ENCODE measurements around the gene ASB6. TPM values are rescaled to one million over a fixed set of nuclear protein-coding genes. Genes with fewer than 3 reads are reported as not detected.

ASB6 gene, protein sequence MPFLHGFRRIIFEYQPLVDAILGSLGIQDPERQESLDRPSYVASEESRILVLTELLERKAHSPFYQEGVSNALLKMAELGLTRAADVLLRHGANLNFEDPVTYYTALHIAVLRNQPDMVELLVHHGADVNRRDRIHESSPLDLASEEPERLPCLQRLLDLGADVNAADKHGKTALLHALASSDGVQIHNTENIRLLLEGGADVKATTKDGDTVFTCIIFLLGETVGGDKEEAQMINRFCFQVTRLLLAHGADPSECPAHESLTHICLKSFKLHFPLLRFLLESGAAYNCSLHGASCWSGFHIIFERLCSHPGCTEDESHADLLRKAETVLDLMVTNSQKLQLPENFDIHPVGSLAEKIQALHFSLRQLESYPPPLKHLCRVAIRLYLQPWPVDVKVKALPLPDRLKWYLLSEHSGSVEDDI
- total RNA-seq = 17.8 TPM

DNA sequence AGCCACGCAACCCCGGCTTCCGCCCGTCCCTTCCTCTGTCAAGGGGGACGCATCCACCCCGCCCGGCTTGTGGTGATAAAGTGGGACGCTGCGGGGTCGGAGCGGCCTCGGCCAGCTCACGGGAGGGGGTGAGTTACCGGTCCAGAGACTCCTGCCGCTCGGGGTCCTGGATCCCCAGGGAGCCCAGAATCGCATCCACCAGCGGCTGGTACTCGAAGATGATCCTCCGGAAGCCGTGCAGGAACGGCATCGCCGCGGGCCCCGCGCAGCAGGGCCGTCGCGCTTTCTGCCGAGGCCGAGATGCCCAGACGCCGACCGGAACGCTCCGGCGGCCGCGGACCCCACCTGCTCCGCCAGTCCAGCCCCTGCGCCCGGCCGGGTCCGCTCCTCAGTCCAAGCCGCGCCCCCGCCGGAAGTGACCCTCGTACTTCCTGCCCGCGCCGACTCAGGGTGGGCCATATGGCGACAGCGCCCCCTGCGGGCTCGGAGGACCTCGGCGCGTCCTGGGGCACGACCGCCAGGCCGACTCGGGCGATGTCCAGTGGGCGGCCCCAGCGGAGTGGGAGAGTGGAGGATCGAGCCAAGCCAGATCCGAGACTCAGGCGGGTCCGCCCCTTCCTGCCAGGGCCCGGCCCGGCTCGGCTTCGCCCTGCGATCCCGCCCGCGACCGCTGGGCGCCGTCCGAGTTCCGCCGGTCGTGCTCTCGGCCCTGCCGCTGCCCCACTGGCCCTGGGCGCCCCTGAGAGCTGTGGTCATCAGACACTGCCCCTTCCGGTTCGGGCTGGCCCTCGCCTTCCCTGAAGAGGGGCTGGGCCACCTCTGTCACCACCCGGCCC lies at the start of gene ASB6:
TSS of gene ASB6 (minus strand) at position 402 of the 836 bp plus-strand sequence. CDS start at position 250, 152 bp downstream.
- no peaks in the 10 kb centered on the region for H3K9me3 ChIP-seq (ENCODE audit: low read depth, low read length)
- no peaks in the 10 kb centered on the region for H3K27me3 ChIP-seq (ENCODE audit: insufficient read depth, low read length)
- H3K4me3 ChIP-seq (ENCODE audit: low read length) = peak within 1 kb of the TSS; percentile 93
- H3K4me1 ChIP-seq (ENCODE audit: insufficient read depth, low read length) = peaks cover 25% of the 10 kb centered on the region

DNA sequence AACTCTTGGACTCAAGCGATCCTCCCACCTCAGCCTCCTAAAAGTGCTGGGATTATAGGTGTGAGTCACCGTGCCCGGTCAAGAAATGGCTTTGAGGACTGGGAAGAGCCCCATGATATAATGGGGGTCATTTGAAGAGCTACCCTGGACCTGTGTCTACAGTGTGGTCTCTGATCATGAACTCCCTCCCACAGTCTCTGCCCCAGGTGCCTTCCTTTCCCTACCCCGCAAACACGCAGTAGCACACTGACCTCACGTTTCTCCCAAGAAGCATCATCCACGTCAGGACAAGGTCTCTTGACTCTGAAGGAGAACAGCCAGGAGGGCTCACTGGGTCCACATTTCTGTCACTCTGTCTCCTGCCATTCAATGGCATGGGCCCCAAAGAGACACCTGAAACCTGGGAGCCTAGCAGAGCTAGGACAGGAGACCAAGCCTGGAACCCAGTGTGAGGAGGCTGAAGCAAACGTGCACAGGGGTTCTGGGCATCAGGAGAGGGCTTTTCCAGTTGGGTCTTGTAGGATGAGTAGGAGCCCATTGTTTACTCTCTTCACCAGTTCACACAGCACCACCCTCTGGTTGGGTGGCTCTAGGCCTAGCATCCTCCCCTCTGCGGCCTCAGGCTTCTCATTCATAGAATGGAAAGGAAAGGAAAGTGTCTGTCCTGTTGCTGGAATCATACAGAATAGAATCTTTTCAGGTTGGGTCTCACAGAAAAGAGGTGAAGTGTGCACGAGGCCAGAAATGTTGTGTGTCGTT lies 46.5 kb upstream of the ASB6 start:
- Histone ChIP-seq H3K9me3 (ENCODE audit: low read depth, low read length) (no peaks in the 10 kb centered on the region), H3K4me3 (ENCODE audit: low read length) (no peak overlapping the region), H3K27me3 (ENCODE audit: insufficient read depth, low read length) (no peaks in the 10 kb centered on the region), H3K4me1 (ENCODE audit: insufficient read depth, low read length) (no peaks in the 10 kb centered on the region)

- Histone ChIP-seq H3K27me3 (ENCODE audit: insufficient read depth, low read length) (no peaks in the 10 kb centered on the region), H3K4me1 (ENCODE audit: insufficient read depth, low read length) (no peaks in the 10 kb centered on the region), H3K9me3 (ENCODE audit: low read depth, low read length) (no peaks in the 10 kb centered on the region), H3K4me3 (ENCODE audit: low read length) (no peak overlapping the region)
These were observed 45.4 kb upstream of the ASB6 start for GRCh38 chr9:129687391-129687790.

GRCh38 chr9:129686736-129687135 lies 44.8 kb upstream of the ASB6 start:
- H3K9me3 ChIP-seq (ENCODE audit: low read depth, low read length) = no peaks in the 10 kb centered on the region
- no peaks in the 10 kb centered on the region for H3K27me3 ChIP-seq (ENCODE audit: insufficient read depth, low read length)
- no peaks in the 10 kb centered on the region for H3K4me1 ChIP-seq (ENCODE audit: insufficient read depth, low read length)
- no peak overlapping the region for H3K4me3 ChIP-seq (ENCODE audit: low read length)

DNA sequence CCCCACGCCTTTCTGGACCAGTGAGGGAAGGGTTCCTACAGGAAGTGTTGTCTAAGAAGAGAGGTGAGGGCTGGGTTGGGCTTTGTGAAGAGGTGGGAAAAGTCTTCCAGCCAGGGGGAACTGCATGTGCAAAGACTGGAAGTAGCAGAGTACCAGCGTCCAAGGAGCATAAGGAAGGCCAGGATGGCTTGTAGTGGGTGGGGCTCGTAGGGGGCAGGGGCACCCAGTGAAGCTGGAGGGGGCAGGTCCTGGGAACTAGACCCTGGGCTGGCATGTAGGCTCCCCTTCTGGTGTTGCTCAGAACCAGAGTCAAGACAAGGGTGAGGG lies 43.9 kb upstream of the ASB6 start:
- H3K9me3 ChIP-seq (ENCODE audit: low read depth, low read length) = no peaks in the 10 kb centered on the region
- no peak overlapping the region for H3K4me3 ChIP-seq (ENCODE audit: low read length)

GRCh38 chr9:129685220-129685932 lies 43.4 kb upstream of the ASB6 start:
- Histone ChIP-seq H3K9me3 (ENCODE audit: low read depth, low read length) (no peaks in the 10 kb centered on the region), H3K27me3 (ENCODE audit: insufficient read depth, low read length) (no peaks in the 10 kb centered on the region), H3K4me1 (ENCODE audit: insufficient read depth, low read length) (no peaks in the 10 kb centered on the region), H3K4me3 (ENCODE audit: low read length) (no peak overlapping the region)

More for the DNA sequence above, 43.9 kb upstream of the ASB6 start:
- no peaks in the 10 kb centered on the region for H3K27me3 ChIP-seq (ENCODE audit: insufficient read depth, low read length)
- H3K4me1 ChIP-seq (ENCODE audit: insufficient read depth, low read length) = no peaks in the 10 kb centered on the region

DNA sequence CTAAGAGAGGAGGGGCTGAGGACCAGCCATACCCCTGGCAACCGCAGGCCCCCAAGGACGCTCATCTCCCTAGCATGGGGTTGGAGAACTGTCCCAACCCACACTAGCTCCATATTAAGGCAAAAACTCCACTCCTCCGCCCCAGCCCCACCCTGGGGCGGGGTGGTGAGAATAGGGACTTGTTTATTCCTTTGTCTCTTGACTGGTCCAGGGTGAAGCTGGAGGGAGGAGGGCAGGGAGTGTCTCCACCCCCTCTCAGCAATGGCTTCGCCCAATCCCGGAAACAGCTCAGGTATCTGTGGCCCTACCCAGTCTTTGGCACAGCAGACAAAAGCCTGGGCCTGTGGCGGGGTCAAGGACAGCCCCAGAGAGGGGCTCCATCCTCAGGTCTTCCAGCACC lies 40.4 kb upstream of the ASB6 start:
- Histone ChIP-seq H3K4me1 (ENCODE audit: insufficient read depth, low read length) (no peaks in the 10 kb centered on the region), H3K4me3 (ENCODE audit: low read length) (no peak overlapping the region), H3K27me3 (ENCODE audit: insufficient read depth, low read length) (no peaks in the 10 kb centered on the region), H3K9me3 (ENCODE audit: low read depth, low read length) (no peaks in the 10 kb centered on the region)

GRCh38 chr9:129681924-129682323 lies 40.0 kb upstream of the ASB6 start:
- no peaks in the 10 kb centered on the region for H3K27me3 ChIP-seq (ENCODE audit: insufficient read depth, low read length)
- H3K9me3 ChIP-seq (ENCODE audit: low read depth, low read length) = no peaks in the 10 kb centered on the region
- H3K4me3 ChIP-seq (ENCODE audit: low read length) = no peak overlapping the region
- H3K4me1 ChIP-seq (ENCODE audit: insufficient read depth, low read length) = no peaks in the 10 kb centered on the region

GRCh38 chr9:129679537-129679936 lies 37.6 kb upstream of the ASB6 start:
- no peaks in the 10 kb centered on the region for H3K4me1 ChIP-seq (ENCODE audit: insufficient read depth, low read length)
- H3K4me3 ChIP-seq (ENCODE audit: low read length) = no peak overlapping the region
- no peaks in the 10 kb centered on the region for H3K27me3 ChIP-seq (ENCODE audit: insufficient read depth, low read length)
- no peaks in the 10 kb centered on the region for H3K9me3 ChIP-seq (ENCODE audit: low read depth, low read length)

GRCh38 chr9:129678844-129679243 lies 36.9 kb upstream of the ASB6 start:
- H3K4me1 ChIP-seq (ENCODE audit: insufficient read depth, low read length) = no peaks in the 10 kb centered on the region
- no peaks in the 10 kb centered on the region for H3K27me3 ChIP-seq (ENCODE audit: insufficient read depth, low read length)
- no peak overlapping the region for H3K4me3 ChIP-seq (ENCODE audit: low read length)
- no peaks in the 10 kb centered on the region for H3K9me3 ChIP-seq (ENCODE audit: low read depth, low read length)

GRCh38 chr9:129677456-129677855 lies 35.5 kb upstream of the ASB6 start:
- H3K9me3 ChIP-seq (ENCODE audit: low read depth, low read length) = no peaks in the 10 kb centered on the region
- H3K4me1 ChIP-seq (ENCODE audit: insufficient read depth, low read length) = no peaks in the 10 kb centered on the region
- H3K27me3 ChIP-seq (ENCODE audit: insufficient read depth, low read length) = no peaks in the 10 kb centered on the region
- H3K4me3 ChIP-seq (ENCODE audit: low read length) = no peak overlapping the region

DNA sequence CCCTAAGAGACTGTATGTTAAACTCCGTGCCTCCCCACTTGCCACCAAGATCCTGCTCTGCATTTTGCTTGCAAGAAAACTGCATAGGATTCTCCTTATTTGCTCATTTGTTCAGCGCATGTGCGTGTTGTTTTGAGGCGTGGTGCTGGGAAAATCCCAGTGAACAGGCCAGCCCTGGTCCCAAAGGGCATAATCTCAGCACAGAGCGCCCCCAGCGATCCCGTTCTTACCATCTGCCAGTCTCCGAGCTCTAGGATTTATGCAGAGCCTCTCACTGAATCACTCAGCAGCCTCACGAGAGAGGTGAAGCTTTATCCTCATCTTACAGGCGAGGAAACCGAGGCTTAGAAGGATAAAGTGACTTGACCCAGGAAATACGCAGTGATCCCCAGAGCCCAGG lies 35.0 kb upstream of the ASB6 start:
- H3K4me3 ChIP-seq (ENCODE audit: low read length) = no peak overlapping the region
- no peaks in the 10 kb centered on the region for H3K4me1 ChIP-seq (ENCODE audit: insufficient read depth, low read length)
- H3K27me3 ChIP-seq (ENCODE audit: insufficient read depth, low read length) = no peaks in the 10 kb centered on the region
- no peaks in the 10 kb centered on the region for H3K9me3 ChIP-seq (ENCODE audit: low read depth, low read length)

DNA sequence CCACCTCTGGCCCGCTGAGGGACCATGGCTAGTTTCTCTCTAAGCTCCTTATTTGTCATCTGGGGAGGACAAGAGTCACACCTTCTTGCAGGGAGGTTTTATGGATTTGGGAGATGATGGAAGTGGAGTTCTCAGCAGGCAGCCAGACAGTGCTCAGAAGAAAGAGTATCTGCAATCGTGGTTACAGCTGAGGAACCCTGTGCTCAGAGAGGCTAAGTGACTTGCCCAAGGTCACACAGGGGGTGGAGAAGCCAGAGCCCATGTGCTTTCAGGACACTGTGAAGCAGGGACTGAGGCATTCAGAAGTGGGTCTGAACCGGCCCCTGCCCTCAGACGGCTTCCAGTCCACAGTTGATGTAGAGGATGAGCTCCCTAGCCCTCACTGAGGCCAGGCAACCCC lies 34.3 kb upstream of the ASB6 start:
- Histone ChIP-seq H3K9me3 (ENCODE audit: low read depth, low read length) (no peaks in the 10 kb centered on the region), H3K27me3 (ENCODE audit: insufficient read depth, low read length) (no peaks in the 10 kb centered on the region), H3K4me1 (ENCODE audit: insufficient read depth, low read length) (no peaks in the 10 kb centered on the region), H3K4me3 (ENCODE audit: low read length) (no peak overlapping the region)

GRCh38 chr9:129675620-129676019 lies 33.7 kb upstream of the ASB6 start:
- H3K9me3 ChIP-seq (ENCODE audit: low read depth, low read length) = no peaks in the 10 kb centered on the region
- H3K4me1 ChIP-seq (ENCODE audit: insufficient read depth, low read length) = no peaks in the 10 kb centered on the region
- no peak overlapping the region for H3K4me3 ChIP-seq (ENCODE audit: low read length)
- H3K27me3 ChIP-seq (ENCODE audit: insufficient read depth, low read length) = no peaks in the 10 kb centered on the region

All from mononuclear cell (primary cell).